Activated CD8-positive, alpha-beta T cell treated with anti-CD3 and anti-CD28 coated beads for 36 hours (primary cell): Measurements from ENCODE around the gene OR1A2. TPM values are rescaled to one million over a fixed set of nuclear protein-coding genes. Genes with fewer than 3 reads are reported as not detected.
"Not testable (repeated sequence)": the region's sequence is repeated elsewhere in the genome, so short reads cannot be mapped to it uniquely, and the experiment has no call there.

Source experiments
- ATAC-seq: fragments of 200-7000 bp; cut with Tn5 transposase; one replicate; pipeline ENCODE4 v1.10.0; 2021; ENCODE audit warnings: mild to moderate bottlenecking, moderate library complexity
- CTCF ChIA-PET: fragments of 350-600 bp; sonication (Branson Sonifier 250); formaldehyde crosslinking; loops from one replicate; lab custom pipeline; 2021; ENCODE audit warnings: antibody characterized with exemption; lab: Charles Lee
- POLR2A ChIA-PET: fragments of 350-600 bp; sonication (Branson Sonifier 250); formaldehyde crosslinking; loops from one replicate; lab custom pipeline; 2021; ENCODE audit warnings: antibody characterized with exemption; lab: Charles Lee
- DNase-seq: peaks from one replicate; pipeline ENCODE4 v3.0.0-alpha.2; 2020
- H3K27ac Mint-ChIP-seq: one replicate; pipeline ENCODE4 v1.8.0; 2021; ENCODE audit warnings: mild to moderate bottlenecking, mixed read lengths
- H3K27me3 Mint-ChIP-seq: one replicate; pipeline ENCODE4 v1.8.0; 2021; ENCODE audit warnings: mixed read lengths
- H3K36me3 Mint-ChIP-seq: one replicate; pipeline ENCODE4 v1.8.0; 2021; ENCODE audit warnings: low read depth, mixed read lengths
- H3K4me1 Mint-ChIP-seq: one replicate; pipeline ENCODE4 v1.8.0; 2021; ENCODE audit warnings: low read depth, mixed read lengths
- H3K4me3 Mint-ChIP-seq: one replicate; pipeline ENCODE4 v1.8.0; 2021; ENCODE audit warnings: mild to moderate bottlenecking, moderate library complexity, mixed read lengths
- H3K9me3 Mint-ChIP-seq: one replicate; pipeline ENCODE4 v1.8.0; 2021; ENCODE audit warnings: mixed read lengths
- intact Hi-C: fragments of 100-400 bp; cut with micrococcal nuclease; formaldehyde crosslinking; loops from one replicate; pipeline ENCODE4 v1.10.0; 2022
- total RNA-seq, 2 experiments: library from RNA; stranded (reverse); gene quantifications; one replicate each; pipeline ENCODE4 v1.2.3, GENCODE V29; 2021

OR1A2 gene
- total RNA-seq, 2 experiments from 2014 or later = not detected

DNA sequence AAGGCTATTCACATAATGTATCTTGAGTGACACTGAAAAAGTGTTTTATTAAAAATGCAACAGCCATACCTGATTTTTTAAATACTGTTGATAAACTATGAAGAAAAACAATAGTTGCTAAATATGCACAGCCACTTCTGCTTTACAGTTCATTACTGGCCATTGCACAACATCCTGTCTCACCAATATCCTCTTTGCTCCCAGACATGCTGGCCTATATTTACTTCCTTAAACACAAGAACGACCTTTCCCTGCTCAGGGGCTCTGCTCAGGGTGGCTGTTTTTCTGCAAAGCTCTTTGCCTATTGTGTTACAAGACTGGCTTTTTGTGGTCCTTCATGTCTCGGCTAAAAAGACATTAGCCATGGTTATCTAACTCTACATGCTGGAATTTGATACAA lies 41.4 kb downstream of the OR1A2 start:
- ATAC-seq = not testable (repeated sequence)

GRCh38 chr17:3241044-3241443 lies 43.7 kb downstream of the OR1A2 start:
- CTCF ChIA-PET, H3K27ac Mint-ChIP-seq, H3K4me1 Mint-ChIP-seq, H3K36me3 Mint-ChIP-seq, intact Hi-C loops, ATAC-seq, H3K4me3 Mint-ChIP-seq, DNase-seq, H3K9me3 Mint-ChIP-seq, POLR2A ChIA-PET, H3K27me3 Mint-ChIP-seq: not testable (repeated sequence)

More for the DNA sequence above, 41.4 kb downstream of the OR1A2 start:
- CTCF ChIA-PET, DNase-seq, intact Hi-C loops, H3K27me3 Mint-ChIP-seq, H3K27ac Mint-ChIP-seq, H3K4me3 Mint-ChIP-seq, H3K9me3 Mint-ChIP-seq, H3K36me3 Mint-ChIP-seq, H3K4me1 Mint-ChIP-seq, POLR2A ChIA-PET: not testable (repeated sequence)

GRCh38 chr17:3244841-3245240 lies 47.5 kb downstream of the OR1A2 start:
- not testable (repeated sequence) for H3K4me3 Mint-ChIP-seq

More at GRCh38 chr17:3244841-3245240, 47.5 kb downstream of the OR1A2 start:
- H3K4me1 Mint-ChIP-seq, CTCF ChIA-PET, H3K27me3 Mint-ChIP-seq, intact Hi-C loops, H3K9me3 Mint-ChIP-seq, H3K36me3 Mint-ChIP-seq, H3K27ac Mint-ChIP-seq, DNase-seq, ATAC-seq, POLR2A ChIA-PET: not testable (repeated sequence)

Other genes starting within 250 kb of the OR1A2 start
- gene OR1D5, start 133.9 kb upstream of the OR1A2 start, total RNA-seq = not detected
- gene OR1D2, start 93.1 kb upstream of the OR1A2 start, total RNA-seq = not detected
- gene OR1G1, start 70.0 kb upstream of the OR1A2 start, total RNA-seq = not detected
- not detected for gene OR1A1, start 10.1 kb downstream of the OR1A2 start, total RNA-seq
- gene OR3A1, start 100.8 kb downstream of the OR1A2 start, total RNA-seq = under 1 TPM in 1 of 2 experiments, not detected in 1; 0.29 TPM
- gene OR3A2, start 188.8 kb downstream of the OR1A2 start, total RNA-seq = 1 to 10 TPM; 1.8 to 2.7 TPM
- not detected for gene OR1E1, start 200.9 kb downstream of the OR1A2 start, total RNA-seq
- not detected for gene OR3A3, start 213.9 kb downstream of the OR1A2 start, total RNA-seq
- gene OR1E2, start 236.3 kb downstream of the OR1A2 start, total RNA-seq = not detected